Keratinocyte (primary cell): ENCODE data around the gene ZNF148. TPM values are rescaled to one million over a fixed set of nuclear protein-coding genes. Genes with fewer than 3 reads are reported as not detected.

Experiments
- DNase-seq: peaks from one replicate; pipeline ENCODE4 v3.0.0-alpha.2; 2011; ENCODE audit warnings: low read depth, missing footprints, low spot score
- FAIRE-seq: peaks from 2 replicates; lab custom pipeline; 2011; peaks lifted over from hg19 to GRCh38; lab: Jason Lieb, UNC
- H2AFZ ChIP-seq: 2 replicates; pipeline ENCODE4 v1.6.0; 2012; ENCODE audit warnings: low read length, control low read depth, inconsistent platforms; ENCODE audit not compliant: control insufficient read depth
- H3K27ac ChIP-seq: 2 replicates; pipeline ENCODE4 v1.5.1; 2011; ENCODE audit warnings: low read length; ENCODE audit not compliant: control insufficient read depth, insufficient read depth
- H3K27me3 ChIP-seq: 3 replicates; pipeline ENCODE4 v1.6.0; 2011; ENCODE audit warnings: low read length; ENCODE audit not compliant: control insufficient read depth, insufficient read depth; ENCODE audit errors: extremely low read depth
- H3K36me3 ChIP-seq, 2 experiments: 2 replicates in 1 of 2; 3 replicates in 1 of 2; pipeline ENCODE4 v1.5.1; 2011; ENCODE audit warnings: low read length in 2 of 2, mild to moderate bottlenecking in 1 of 2; ENCODE audit not compliant: control insufficient read depth in 2 of 2, insufficient read depth in 2 of 2; ENCODE audit errors: extremely low read depth in 1 of 2
- H3K4me1 ChIP-seq: 3 replicates; pipeline ENCODE4 v1.5.1; 2011; ENCODE audit warnings: low read length; ENCODE audit not compliant: control insufficient read depth, insufficient read depth; ENCODE audit errors: extremely low read depth
- H3K4me2 ChIP-seq: 3 replicates; pipeline ENCODE4 v1.6.0; 2011; ENCODE audit warnings: low read depth, low read length; ENCODE audit not compliant: control insufficient read depth, insufficient read depth; ENCODE audit errors: extremely low read depth
- H3K4me3 ChIP-seq, 3 experiments: fragments of 200-600 bp in 1 of 3; sonication (generic) in 1 of 3; 2 replicates in 2 of 3; 3 replicates in 1 of 3; pipeline ENCODE4 v1.5.1; 2011 to 2016; ENCODE audit warnings: low read length in 3 of 3, mild to moderate bottlenecking in 3 of 3, control low read depth in 2 of 3, inconsistent platforms in 1 of 3, low read depth in 1 of 3, mixed read lengths in 1 of 3, mixed run types in 1 of 3, moderate library complexity in 1 of 3; ENCODE audit not compliant: control insufficient read depth in 2 of 3, insufficient read depth in 2 of 3; ENCODE audit errors: extremely low read depth in 1 of 3
- H3K79me2 ChIP-seq: 2 replicates; pipeline ENCODE4 v1.6.0; 2012; ENCODE audit warnings: low read length; ENCODE audit not compliant: control insufficient read depth, insufficient read depth
- H3K9ac ChIP-seq: 3 replicates; pipeline ENCODE4 v1.6.0; 2011; ENCODE audit warnings: low read length; ENCODE audit not compliant: control insufficient read depth, insufficient read depth; ENCODE audit errors: extremely low read depth
- H3K9me1 ChIP-seq: 3 replicates; pipeline ENCODE4 v1.6.0; 2011; ENCODE audit warnings: low read length; ENCODE audit not compliant: control insufficient read depth, insufficient read depth; ENCODE audit errors: extremely low read depth
- H3K9me3 ChIP-seq: 2 replicates; pipeline ENCODE4 v1.5.1; 2012; ENCODE audit warnings: low read depth, low read length; ENCODE audit not compliant: control insufficient read depth
- H4K20me1 ChIP-seq: 3 replicates; pipeline ENCODE4 v1.6.0; 2011; ENCODE audit warnings: low read length; ENCODE audit not compliant: control insufficient read depth, insufficient read depth; ENCODE audit errors: extremely low read depth
- EZH2 ChIP-seq: IDR thresholded peaks from one replicate; pipeline ENCODE4 v1.6.1; 2012; ENCODE audit warnings: inconsistent platforms, mild to moderate bottlenecking, low read length, moderate library complexity
- dilution Hi-C: fragments of 300-500 bp; cut with MboI; formaldehyde crosslinking; loops from one replicate; pipeline ENCODE4 v1.7.0; 2020; ENCODE audit warnings: low sequenced_read_pairs; ENCODE audit not compliant: extremely low pct_ligation_motif_present
- polyA plus RNA-seq, 5 experiments: library from polyadenylated mRNA; depleted of rRNA in 3 of 5; stranded (reverse) in 3 of 5; stranded (forward) in 1 of 5; unstranded in 1 of 5; fragments of >200 nt; gene quantifications; 1 replicate in 1 of 5; 2 replicates in 3 of 5; 3 replicates in 1 of 5; pipeline versions ENCODE4 v1.2.1 to v1.2.3, GENCODE V29; 2011 to 2012; ENCODE audit warnings: missing spikeins in 2 of 5, low read depth in 1 of 5, low replicate concordance in 1 of 5
- TF ChIP-seq, protein P1 (sequence below), 3 experiments: IDR thresholded peaks in 1 of 3; conservative IDR thresholded peaks in 1 of 3; optimal IDR thresholded peaks in 1 of 3; 2 replicates in 2 of 3; 3 replicates in 1 of 3; pipeline versions ENCODE3 to v1.5.1; 2011; ENCODE audit warnings: low read length in 3 of 3, mild to moderate bottlenecking in 3 of 3, moderate library complexity in 2 of 3, control low read depth in 1 of 3, inconsistent platforms in 1 of 3; ENCODE audit not compliant: insufficient read depth in 2 of 3; ENCODE audit errors: extremely low read depth in 1 of 3

Gene ZNF148
- polyA plus RNA-seq, 1 donor (not counting 4 experiments of a cell fraction or from before 2014, with no cell fraction given): 21.4 TPM

DNA sequence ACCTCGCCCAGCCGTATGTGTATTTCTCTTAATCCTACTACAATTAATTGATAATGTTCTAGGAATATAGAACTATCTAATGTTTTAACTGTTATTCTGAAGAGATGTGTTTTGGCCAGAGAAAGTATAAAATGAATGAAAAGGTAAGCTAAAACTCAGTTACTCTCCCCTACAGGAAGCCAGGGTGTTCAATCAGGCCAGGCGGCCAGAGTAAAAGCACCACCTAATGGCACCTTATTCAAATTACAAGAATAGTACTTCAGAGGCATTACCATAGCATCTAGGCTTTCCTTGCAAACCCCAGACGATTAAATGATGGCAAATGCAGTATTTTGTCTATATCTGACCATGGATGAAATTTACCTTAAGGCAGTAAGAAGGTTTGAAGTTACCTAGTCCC is 172.9 kb downstream of the ZNF148 start:
- Histone ChIP-seq H3K36me3 (no peaks in the 10 kb centered on the region), H3K9me1 (no peaks in the 10 kb centered on the region), H3K27ac (no peak overlapping the region), H3K9me3 (no peaks in the 10 kb centered on the region), H3K4me1 (no peaks in the 10 kb centered on the region), H3K9ac (no peak overlapping the region), H3K4me3 (no peak overlapping the region), H2AFZ (no peak overlapping the region), H4K20me1 (no peaks in the 10 kb centered on the region), H3K79me2 (no peaks in the 10 kb centered on the region), H3K27me3 (no peaks in the 10 kb centered on the region), H3K4me2 (no peak overlapping the region)
- dilution Hi-C loops: no loop called here
- TF ChIP-seq EZH2: no peak
- TF ChIP-seq, protein P1, sequence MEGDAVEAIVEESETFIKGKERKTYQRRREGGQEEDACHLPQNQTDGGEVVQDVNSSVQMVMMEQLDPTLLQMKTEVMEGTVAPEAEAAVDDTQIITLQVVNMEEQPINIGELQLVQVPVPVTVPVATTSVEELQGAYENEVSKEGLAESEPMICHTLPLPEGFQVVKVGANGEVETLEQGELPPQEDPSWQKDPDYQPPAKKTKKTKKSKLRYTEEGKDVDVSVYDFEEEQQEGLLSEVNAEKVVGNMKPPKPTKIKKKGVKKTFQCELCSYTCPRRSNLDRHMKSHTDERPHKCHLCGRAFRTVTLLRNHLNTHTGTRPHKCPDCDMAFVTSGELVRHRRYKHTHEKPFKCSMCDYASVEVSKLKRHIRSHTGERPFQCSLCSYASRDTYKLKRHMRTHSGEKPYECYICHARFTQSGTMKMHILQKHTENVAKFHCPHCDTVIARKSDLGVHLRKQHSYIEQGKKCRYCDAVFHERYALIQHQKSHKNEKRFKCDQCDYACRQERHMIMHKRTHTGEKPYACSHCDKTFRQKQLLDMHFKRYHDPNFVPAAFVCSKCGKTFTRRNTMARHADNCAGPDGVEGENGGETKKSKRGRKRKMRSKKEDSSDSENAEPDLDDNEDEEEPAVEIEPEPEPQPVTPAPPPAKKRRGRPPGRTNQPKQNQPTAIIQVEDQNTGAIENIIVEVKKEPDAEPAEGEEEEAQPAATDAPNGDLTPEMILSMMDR (optimal IDR thresholded peaks at IDR 0.05 in 1 of 3, IDR thresholded peaks at IDR 0.05 in 1 of 3, conservative IDR thresholded peaks at IDR 0.05 in 1 of 3; ENCODE audit: extremely low read depth in 1 of 3, insufficient read depth in 2 of 3, low read length in 3 of 3): peak; percentile 19 to 59 (median 49)
- DNase-seq: no peak
- FAIRE-seq: peak; percentile 26

DNA sequence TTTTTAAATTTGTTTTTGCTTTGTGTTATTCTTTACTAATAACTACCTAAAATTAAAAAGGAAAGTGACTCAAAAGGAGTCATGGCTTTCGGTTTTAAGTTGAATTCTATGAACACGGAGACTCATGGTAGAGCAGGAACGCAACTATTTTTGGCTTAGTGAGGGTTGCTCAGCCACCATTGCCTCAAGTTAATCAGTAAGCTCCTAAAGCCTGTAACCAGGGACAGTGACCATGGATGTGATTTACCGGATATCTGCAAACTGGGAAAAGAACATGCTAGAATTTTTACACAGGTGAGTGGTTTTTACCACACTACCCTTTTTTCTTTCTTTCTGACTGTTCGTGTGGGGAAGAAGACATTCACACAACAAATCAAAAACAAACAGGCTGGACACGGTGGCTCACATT is 174.4 kb downstream of the ZNF148 start:
- no peak for FAIRE-seq
- no peaks in the 10 kb centered on the region for H3K36me3 ChIP-seq
- dilution Hi-C loops: no loop called here
- no peaks in the 10 kb centered on the region for H3K9me3 ChIP-seq
- H2AFZ ChIP-seq: no peak overlapping the region
- no peak overlapping the region for H3K4me2 ChIP-seq
- H3K79me2 ChIP-seq: no peaks in the 10 kb centered on the region
- no peak overlapping the region for H3K9ac ChIP-seq
- H3K4me3 ChIP-seq: no peak overlapping the region
- no peak for DNase-seq
- H3K27ac ChIP-seq: no peak overlapping the region
- no peaks in the 10 kb centered on the region for H3K27me3 ChIP-seq
- H3K9me1 ChIP-seq: no peaks in the 10 kb centered on the region
- TF ChIP-seq EZH2: no peak
- TF ChIP-seq, protein P1 (optimal IDR thresholded peaks at IDR 0.05 in 1 of 3, IDR thresholded peaks at IDR 0.05 in 1 of 3, conservative IDR thresholded peaks at IDR 0.05 in 1 of 3; ENCODE audit: extremely low read depth in 1 of 3, insufficient read depth in 2 of 3, low read length in 3 of 3): no peak
- H4K20me1 ChIP-seq: no peaks in the 10 kb centered on the region
- no peaks in the 10 kb centered on the region for H3K4me1 ChIP-seq
